HG03159 (cell line): ENCODE results near the gene PA2G4.
"Not testable (repeated sequence)": the region's sequence is repeated elsewhere in the genome, so short reads cannot be mapped to it uniquely, and the experiment has no call there.

Experiments used
- ATAC-seq: cut with Tn5 transposase; IDR thresholded peaks from one replicate; pipeline ENCODE4 v1.9.1; 2021; ENCODE audit warnings: mild to moderate bottlenecking, moderate library complexity; ENCODE audit not compliant: unreplicated experiment

Gene PA2G4

GRCh38 chr12:56104109-56104814, at the start of gene PA2G4:
TSS of gene PA2G4 (plus strand) at chr12:56104559. CDS start at chr12:56104738, 179 bp downstream.
- ATAC-seq = peak; percentile 92

DNA sequence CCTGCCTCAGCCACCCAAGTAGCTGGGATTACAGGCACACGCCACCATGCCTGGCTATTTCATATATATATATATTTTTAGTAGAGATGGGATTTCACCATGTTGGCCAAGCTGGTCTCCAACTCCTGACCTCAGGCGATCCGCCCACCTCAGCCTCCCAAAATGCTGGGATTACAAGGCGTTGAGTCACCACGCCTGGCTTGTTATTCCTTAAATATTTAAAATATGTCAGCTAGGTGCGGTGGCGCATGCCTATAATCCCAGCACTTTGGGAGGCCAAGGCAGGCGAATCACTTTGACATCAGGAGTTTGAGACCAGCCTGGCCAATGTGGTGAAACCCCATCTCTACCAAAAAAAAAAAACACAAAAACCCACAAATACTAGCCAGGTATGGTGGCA, 44.4 kb upstream of the PA2G4 start:
- ATAC-seq = not testable (repeated sequence)

- ATAC-seq = no peak
Measured at GRCh38 chr12:56061982-56062381, 42.4 kb upstream of the PA2G4 start.

DNA sequence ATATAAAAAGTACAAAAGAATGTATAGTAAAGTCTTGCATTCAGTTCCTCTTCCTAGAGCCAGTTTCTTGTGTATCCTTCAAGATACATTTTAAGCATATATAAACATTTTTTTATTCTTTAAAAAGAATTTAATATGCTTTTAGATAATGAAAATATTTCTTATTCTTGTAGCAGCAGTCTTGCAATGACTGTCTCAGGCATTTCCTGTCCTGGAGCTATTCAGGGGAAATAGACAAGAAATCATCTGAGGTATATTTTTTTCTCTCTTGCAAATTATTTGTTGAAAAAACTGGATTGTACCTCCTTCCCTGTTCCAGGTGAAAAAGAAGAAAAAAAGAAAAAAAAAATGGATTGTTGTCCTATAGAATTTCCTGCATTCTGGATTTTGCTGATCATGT, 41.4 kb upstream of the PA2G4 start:
- no peak for ATAC-seq

DNA sequence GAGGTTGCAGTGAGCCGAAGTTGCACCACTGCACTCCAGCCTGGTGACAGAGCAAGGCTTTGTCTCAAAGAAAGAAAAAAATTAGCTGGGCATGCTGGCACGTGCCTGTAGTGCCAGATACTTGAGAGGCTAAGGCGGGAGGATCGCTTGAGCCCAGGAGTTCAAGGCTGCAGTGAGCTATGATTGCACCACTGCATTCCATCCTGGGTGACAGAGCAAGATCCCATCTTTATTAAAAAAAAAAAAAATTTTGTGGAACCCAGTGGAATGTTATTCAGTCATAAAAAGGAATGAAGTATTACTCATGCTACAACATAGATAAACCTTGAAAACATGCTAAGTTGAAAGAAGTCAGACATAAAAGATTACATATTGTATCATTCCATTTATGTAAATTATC, 32.7 kb upstream of the PA2G4 start:
- no peak for ATAC-seq

- ATAC-seq = no peak
Measured at GRCh38 chr12:56074396-56074795, 30.0 kb upstream of the PA2G4 start.

DNA sequence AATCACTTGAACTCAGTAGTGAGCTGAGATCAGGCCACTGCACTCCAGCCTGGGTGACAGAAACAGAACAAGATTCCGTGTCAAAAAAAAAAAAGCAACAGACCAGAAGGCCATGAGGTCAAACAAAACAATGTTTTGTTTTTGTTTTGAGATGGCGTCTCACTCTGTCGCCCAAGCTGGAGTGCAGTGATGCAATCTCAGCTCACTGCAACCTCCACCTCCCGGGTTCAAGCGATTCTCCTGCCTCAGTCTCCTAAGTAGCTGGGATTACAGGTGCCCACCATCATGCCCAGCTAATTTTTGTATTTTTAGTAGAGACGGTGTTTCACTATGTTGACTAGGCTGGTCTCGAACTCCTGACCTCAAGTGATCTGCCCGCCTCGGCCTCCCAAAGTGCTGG, 26.4 kb upstream of the PA2G4 start:
- not testable (repeated sequence) for ATAC-seq

GRCh38 chr12:56078427-56078826, 25.9 kb upstream of the PA2G4 start:
- no peak for ATAC-seq

GRCh38 chr12:56078931-56079722, 25.2 kb upstream of the PA2G4 start:
- ATAC-seq = peak; percentile 62

- ATAC-seq = no peak
Measured at GRCh38 chr12:56079723-56080555, 24.4 kb upstream of the PA2G4 start, which contains the start of gene ERBB3. TSS of gene ERBB3 (plus strand) at chr12:56080165. CDS start at chr12:56080301, 136 bp downstream.

- no peak for ATAC-seq
Measured at GRCh38 chr12:56080556-56081138, 23.7 kb upstream of the PA2G4 start.

GRCh38 chr12:56081393-56082347, 22.7 kb upstream of the PA2G4 start:
- no peak for ATAC-seq

DNA sequence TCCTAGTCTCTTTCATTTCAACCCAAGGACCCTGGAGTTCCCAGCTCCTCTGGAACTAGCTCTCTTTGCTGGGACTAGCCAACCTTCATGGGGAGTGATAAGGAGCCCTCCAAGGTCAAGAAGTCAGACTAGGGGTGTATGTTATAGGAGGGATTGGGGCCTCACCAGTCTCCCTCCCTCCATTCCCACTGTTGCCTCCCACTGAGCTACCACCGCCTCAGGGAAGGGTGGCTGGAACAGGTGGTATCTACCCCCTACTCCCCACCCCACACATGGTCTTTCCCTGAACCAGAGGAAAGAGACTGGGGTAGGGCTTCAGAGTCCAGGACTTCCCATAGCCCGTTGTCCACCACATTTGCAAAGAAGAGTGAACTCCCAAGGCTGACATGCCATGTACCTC, 22.0 kb upstream of the PA2G4 start:
- ATAC-seq = no peak

- ATAC-seq = no peak
Measured at GRCh38 chr12:56082967-56083366, 21.4 kb upstream of the PA2G4 start.

DNA sequence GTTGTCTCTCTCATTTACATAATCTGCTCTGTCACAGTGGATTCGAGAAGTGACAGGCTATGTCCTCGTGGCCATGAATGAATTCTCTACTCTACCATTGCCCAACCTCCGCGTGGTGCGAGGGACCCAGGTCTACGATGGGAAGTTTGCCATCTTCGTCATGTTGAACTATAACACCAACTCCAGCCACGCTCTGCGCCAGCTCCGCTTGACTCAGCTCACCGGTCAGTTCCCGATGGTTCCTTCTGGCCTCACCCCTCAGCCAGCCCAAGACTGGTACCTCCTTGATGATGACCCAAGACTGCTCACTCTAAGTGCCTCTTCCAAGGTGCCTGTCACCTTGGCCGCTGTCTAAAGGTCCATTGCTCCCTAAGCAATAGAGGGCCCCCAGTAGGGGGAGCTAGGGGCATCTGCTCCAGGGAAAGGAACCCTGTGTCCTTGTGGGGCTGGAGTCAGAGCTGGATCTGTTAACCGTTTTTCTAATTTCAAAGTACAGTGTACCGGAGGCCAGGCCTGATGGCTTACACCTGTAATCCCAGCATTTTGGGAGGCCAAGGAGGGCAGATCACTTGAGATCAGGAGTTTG, 19.3 kb upstream of the PA2G4 start:
- ATAC-seq = no peak

DNA sequence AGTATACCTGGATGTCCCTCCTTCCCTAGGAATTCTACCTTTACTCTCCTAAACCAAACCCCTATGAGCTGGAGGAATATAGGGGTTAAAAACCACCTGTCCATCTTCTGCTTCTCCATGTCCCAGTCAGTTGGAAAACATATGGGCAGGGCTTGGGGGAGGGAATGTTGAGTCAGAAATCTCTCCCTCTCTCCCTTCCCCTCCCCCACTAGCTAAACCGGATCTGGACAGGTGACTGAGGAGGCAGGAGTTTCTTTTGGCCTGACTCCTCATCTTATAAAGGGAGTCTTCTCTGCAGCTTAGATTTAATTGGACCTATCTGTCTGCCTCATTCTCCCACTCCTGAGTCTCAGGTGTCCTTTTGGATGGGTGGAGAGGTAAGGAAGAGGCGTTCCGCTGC, 18.3 kb upstream of the PA2G4 start:
- no peak for ATAC-seq

DNA sequence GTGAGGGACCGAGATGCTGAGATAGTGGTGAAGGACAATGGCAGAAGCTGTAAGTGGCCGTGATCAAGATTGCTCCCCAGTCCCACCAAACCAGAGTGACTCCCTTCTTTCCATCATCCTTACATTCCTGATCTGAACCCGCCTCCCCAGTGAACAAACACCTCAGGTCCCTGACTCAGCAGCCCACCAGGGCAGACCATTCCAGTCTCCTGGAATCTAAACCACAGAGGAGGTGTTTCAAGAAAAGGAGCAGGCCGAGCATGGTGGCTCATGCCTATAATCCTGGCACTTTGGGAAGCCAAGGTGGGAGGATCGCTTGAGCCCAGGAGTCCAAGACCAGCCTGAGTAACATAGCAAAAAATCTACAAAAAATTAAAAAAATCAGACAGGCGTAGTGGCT, 17.8 kb upstream of the PA2G4 start:
- ATAC-seq = no peak

DNA sequence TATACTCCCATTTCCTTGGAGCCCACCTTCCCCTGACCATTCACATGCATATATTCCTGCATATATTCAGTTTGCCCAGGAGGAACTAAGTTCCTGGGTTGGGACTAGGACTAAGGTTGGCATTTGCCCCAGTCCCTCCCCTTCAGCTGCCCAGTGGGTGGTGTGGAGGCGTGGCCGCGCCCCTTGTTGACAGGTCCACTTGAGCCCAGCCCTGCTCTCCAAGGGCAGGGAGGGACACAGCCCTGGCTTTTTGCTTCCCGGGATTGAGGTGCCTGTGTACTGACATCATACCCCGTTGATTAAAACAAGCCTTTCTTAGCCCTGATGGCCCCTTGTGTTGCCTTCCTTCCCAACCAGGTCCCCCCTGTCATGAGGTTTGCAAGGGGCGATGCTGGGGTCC, 17.1 kb upstream of the PA2G4 start:
- no peak for ATAC-seq

- ATAC-seq = no peak
Measured at GRCh38 chr12:56097738-56098137, 6.6 kb upstream of the PA2G4 start.
